CD4-positive, alpha-beta T cell treated with Interleukin-4 for 1 hour (primary cell): ENCODE data around the gene NATD1.

Experiments used
- DNase-seq, 2 donors: peaks; one replicate each; pipeline ENCODE4 v3.0.0-alpha.2; 2020 to 2022

Gene NATD1

GRCh38 chr17:21189361-21189760 lies 63.8 kb downstream of the NATD1 start:
- DNase-seq, result no peak
